Measurements from ENCODE around the gene IFIT1B.
A peak's percentile ranks its signal among the peaks of the same experiment; 100 is the strongest.

DNA sequence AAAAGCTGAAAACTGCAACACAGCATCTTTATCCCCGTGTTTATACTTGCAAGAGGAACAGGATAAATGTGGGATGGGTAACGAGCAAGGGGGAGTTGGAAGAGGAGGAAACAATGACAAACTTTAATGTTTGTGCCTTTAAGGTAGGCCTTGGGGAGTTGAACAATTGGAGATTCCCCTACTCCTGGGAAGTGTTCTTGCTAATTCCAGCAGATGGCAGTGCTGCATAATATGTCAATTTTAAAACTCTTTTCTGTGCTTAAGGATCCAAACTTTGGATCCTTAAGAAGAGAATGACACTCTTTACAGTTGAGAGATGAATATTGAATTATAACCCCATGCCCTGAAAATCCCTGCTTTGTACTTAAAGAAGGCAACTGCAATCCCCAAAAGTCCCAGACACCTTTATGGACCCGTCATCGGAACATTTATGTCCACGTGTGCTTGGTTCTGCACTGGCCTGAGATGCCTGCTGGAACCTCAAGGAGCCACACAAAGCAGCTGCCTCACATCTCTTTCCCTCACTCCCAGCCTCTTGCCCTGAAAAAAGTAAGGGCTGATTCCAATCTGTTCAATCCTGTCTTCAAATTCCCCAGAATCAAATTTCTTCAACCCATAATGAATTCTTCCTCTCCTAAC is 48.5 kb downstream of the IFIT1B start:
- TF ChIP-seq, protein P1, sequence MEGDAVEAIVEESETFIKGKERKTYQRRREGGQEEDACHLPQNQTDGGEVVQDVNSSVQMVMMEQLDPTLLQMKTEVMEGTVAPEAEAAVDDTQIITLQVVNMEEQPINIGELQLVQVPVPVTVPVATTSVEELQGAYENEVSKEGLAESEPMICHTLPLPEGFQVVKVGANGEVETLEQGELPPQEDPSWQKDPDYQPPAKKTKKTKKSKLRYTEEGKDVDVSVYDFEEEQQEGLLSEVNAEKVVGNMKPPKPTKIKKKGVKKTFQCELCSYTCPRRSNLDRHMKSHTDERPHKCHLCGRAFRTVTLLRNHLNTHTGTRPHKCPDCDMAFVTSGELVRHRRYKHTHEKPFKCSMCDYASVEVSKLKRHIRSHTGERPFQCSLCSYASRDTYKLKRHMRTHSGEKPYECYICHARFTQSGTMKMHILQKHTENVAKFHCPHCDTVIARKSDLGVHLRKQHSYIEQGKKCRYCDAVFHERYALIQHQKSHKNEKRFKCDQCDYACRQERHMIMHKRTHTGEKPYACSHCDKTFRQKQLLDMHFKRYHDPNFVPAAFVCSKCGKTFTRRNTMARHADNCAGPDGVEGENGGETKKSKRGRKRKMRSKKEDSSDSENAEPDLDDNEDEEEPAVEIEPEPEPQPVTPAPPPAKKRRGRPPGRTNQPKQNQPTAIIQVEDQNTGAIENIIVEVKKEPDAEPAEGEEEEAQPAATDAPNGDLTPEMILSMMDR (conservative IDR thresholded peaks at IDR 0.05) = peak; percentile 78
- TF ChIP-seq EZH2 (IDR thresholded peaks at IDR 0.05; ENCODE audit: low read depth) = no peak

Data from PC-9 (cell line).